Activated CD4-positive, alpha-beta memory T cell treated with anti-CD3 and anti-CD28 coated beads for 36 hours (primary cell): ENCODE data around the gene ACOX3. TPM values are rescaled to one million over a fixed set of nuclear protein-coding genes. Genes with fewer than 3 reads are reported as not detected.
"Not testable (repeated sequence)": the region's sequence is repeated elsewhere in the genome, so short reads cannot be mapped to it uniquely, and the experiment has no call there.

Experiments
- CTCF ChIA-PET: fragments of 350-600 bp; sonication (Branson Sonifier 250); formaldehyde crosslinking; loops from one replicate; lab custom pipeline; 2021; ENCODE audit warnings: antibody characterized with exemption, inconsistent platforms; lab: Charles Lee
- POLR2A ChIA-PET: fragments of 350-600 bp; sonication (Branson Sonifier 250); formaldehyde crosslinking; loops from one replicate; lab custom pipeline; 2021; ENCODE audit warnings: antibody characterized with exemption; lab: Charles Lee
- DNase-seq: peaks from one replicate; pipeline ENCODE4 v3.0.0-alpha.2; 2020
- H3K27ac Mint-ChIP-seq: one replicate; pipeline ENCODE4 v1.8.0; 2021; ENCODE audit warnings: mixed read lengths
- H3K27me3 Mint-ChIP-seq: one replicate; pipeline ENCODE4 v1.8.0; 2021; ENCODE audit warnings: mixed read lengths
- H3K36me3 Mint-ChIP-seq: one replicate; pipeline ENCODE4 v1.8.0; 2021; ENCODE audit warnings: mixed read lengths
- H3K4me1 Mint-ChIP-seq: one replicate; pipeline ENCODE4 v1.8.0; 2021; ENCODE audit warnings: low read depth, mixed read lengths
- H3K4me3 Mint-ChIP-seq: one replicate; pipeline ENCODE4 v1.8.0; 2021; ENCODE audit warnings: mild to moderate bottlenecking, mixed read lengths
- H3K9me3 Mint-ChIP-seq: one replicate; pipeline ENCODE4 v1.8.0; 2021; ENCODE audit warnings: mixed read lengths
- intact Hi-C: fragments of 100-400 bp; cut with micrococcal nuclease; formaldehyde crosslinking; loops from one replicate; pipeline ENCODE4 v1.15.1; 2023
- total RNA-seq, 2 experiments: library from RNA; stranded (reverse); gene quantifications; one replicate each; pipeline ENCODE4 v1.2.3, GENCODE V29; 2021

Gene ACOX3
- total RNA-seq, 2 experiments from 2014 or later, result 42.3 to 45.8 TPM

DNA sequence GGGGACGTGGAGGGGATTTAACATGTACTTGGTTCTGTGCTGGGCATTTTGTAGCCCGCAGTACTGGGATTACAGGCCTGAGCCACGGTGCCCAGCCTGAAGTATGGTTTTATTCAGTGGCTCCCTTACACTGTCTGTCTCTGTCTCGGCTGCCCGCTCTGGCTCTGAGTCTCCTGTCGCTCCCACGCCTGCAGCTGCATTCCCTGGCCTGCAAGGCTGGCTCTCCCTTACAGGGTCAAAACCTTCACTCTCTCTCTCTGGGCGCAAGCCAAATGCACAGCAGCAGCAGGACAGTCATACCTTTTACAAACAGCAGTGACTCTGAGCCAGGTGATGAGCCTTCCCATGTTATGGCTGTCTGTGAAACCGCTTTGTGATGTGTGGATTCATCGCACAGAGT is 98.8 kb downstream of the ACOX3 start:
- Mint-ChIP-seq H3K4me3 (no peak overlapping the region), H3K9me3 (peaks cover 8% of the 10 kb centered on the region), H3K27me3 (peaks cover 3% of the 10 kb centered on the region), H3K36me3 (peaks cover 1% of the 10 kb centered on the region), H3K4me1 (no peaks in the 10 kb centered on the region), H3K27ac (no peak overlapping the region)
- no peak for DNase-seq
- CTCF ChIA-PET, result no interaction called here
- POLR2A ChIA-PET, result no interaction called here
- intact Hi-C loops, result no loop called here

GRCh38 chr4:8341281-8341680 is 99.2 kb downstream of the ACOX3 start:
- DNase-seq, H3K27me3 Mint-ChIP-seq, POLR2A ChIA-PET, H3K27ac Mint-ChIP-seq, intact Hi-C loops, H3K4me1 Mint-ChIP-seq, CTCF ChIA-PET, H3K36me3 Mint-ChIP-seq, H3K4me3 Mint-ChIP-seq: not testable (repeated sequence)
- peaks cover 12% of the 10 kb centered on the region for H3K9me3 Mint-ChIP-seq

DNA sequence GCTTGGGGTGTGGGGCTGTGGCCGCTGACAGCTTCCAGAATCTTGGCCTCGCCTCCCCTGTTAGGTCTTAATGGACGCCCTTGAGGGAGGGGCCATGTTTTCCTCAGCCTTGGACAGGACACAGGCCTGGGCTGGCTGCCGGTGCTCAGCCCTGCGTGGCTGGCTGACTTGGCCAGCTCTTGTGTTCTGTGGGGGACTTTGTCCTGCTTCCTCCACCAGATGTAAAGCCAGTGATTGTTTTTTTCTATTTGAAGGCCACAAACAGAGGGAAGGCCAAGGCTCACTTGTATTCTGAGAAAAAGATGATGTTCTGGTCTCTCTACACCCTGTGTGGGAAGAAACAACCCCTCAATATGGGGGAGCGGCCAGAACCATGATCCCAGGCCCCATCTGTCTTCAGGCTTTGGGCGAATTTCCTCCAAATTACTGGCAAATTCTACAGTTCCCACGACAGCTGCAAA is 99.7 kb downstream of the ACOX3 start:
- Mint-ChIP-seq H3K4me3 (no peak overlapping the region), H3K9me3 (peaks cover 17% of the 10 kb centered on the region), H3K36me3 (peaks cover 1% of the 10 kb centered on the region), H3K27ac (no peak overlapping the region), H3K27me3 (peaks cover 3% of the 10 kb centered on the region), H3K4me1 (no peaks in the 10 kb centered on the region)
- DNase-seq, result no peak
- intact Hi-C loops, result no loop called here
- CTCF ChIA-PET, result no interaction called here
- POLR2A ChIA-PET, result no interaction called here

- H3K27me3 Mint-ChIP-seq, result peaks cover 3% of the 10 kb centered on the region
- H3K36me3 Mint-ChIP-seq, result peaks cover 1% of the 10 kb centered on the region
- no peak overlapping the region for H3K4me3 Mint-ChIP-seq
- DNase-seq, result no peak
- H3K4me1 Mint-ChIP-seq, result no peaks in the 10 kb centered on the region
- POLR2A ChIA-PET, result no interaction called here
- peaks cover 25% of the 10 kb centered on the region for H3K9me3 Mint-ChIP-seq
- H3K27ac Mint-ChIP-seq, result no peak overlapping the region
- CTCF ChIA-PET, result no interaction called here
- intact Hi-C loops, result no loop called here
Observed at GRCh38 chr4:8338351-8338961, 102.1 kb downstream of the ACOX3 start.

DNA sequence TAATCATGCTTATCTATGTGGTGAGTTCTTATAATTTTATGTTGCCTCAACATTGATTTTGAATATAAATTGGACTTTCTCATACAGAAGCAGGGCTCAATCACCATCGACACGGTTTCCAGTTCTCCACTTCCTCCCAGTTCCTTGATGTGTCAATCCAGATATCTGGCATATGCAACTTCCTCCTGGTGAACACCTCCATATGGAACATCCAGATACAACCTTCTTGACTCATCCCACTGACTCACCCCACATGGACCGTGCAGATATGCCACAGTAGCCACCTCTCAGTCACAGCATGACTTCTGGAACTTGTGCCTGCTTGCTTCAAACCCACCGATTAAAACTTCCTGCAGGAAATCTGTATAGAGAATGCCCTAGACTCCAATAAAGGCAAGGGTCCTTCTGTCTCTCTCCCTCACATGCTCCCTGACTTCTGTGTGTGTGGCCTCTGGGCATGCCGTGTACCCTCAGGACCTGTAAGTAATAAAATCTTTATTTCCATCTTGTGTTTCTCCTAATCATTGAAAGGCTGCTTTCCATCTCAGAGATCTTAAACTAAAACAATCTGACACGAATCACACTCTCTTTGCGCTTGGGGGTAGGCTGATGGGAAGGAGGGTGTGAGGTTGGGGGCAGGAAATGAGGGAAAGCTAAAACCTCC is 104.0 kb downstream of the ACOX3 start:
- no peak for DNase-seq
- Mint-ChIP-seq H3K27ac (no peak overlapping the region), H3K36me3 (peaks cover 1% of the 10 kb centered on the region), H3K4me3 (no peak overlapping the region), H3K4me1 (no peaks in the 10 kb centered on the region), H3K27me3 (peaks cover 3% of the 10 kb centered on the region), H3K9me3 (peaks cover 30% of the 10 kb centered on the region)
- CTCF ChIA-PET, result no interaction called here
- POLR2A ChIA-PET, result no interaction called here
- intact Hi-C loops, result no loop called here

- H3K27ac Mint-ChIP-seq, result no peak overlapping the region
- H3K4me1 Mint-ChIP-seq, result no peaks in the 10 kb centered on the region
- ChIA-PET POLR2A (no interaction called here), CTCF (no interaction called here)
- H3K27me3 Mint-ChIP-seq, result peaks cover 3% of the 10 kb centered on the region
- no peak for DNase-seq
- H3K9me3 Mint-ChIP-seq, result peaks cover 30% of the 10 kb centered on the region
- H3K4me3 Mint-ChIP-seq, result no peak overlapping the region
- peaks cover 1% of the 10 kb centered on the region for H3K36me3 Mint-ChIP-seq
- intact Hi-C loops, result no loop called here
Observed at GRCh38 chr4:8335848-8336247, 104.7 kb downstream of the ACOX3 start.

- Mint-ChIP-seq H3K27ac (no peak overlapping the region), H3K4me3 (no peak overlapping the region), H3K27me3 (no peaks in the 10 kb centered on the region), H3K9me3 (peaks cover 30% of the 10 kb centered on the region), H3K4me1 (no peaks in the 10 kb centered on the region), H3K36me3 (peaks cover 1% of the 10 kb centered on the region)
- no peak for DNase-seq
- CTCF ChIA-PET, result no interaction called here
- intact Hi-C loops, result no loop called here
- POLR2A ChIA-PET, result no interaction called here
Observed at GRCh38 chr4:8334786-8335460, 105.6 kb downstream of the ACOX3 start.

GRCh38 chr4:8333726-8334460 is 106.6 kb downstream of the ACOX3 start:
- Mint-ChIP-seq H3K4me3 (no peak overlapping the region), H3K36me3 (peaks cover 1% of the 10 kb centered on the region), H3K27ac (no peak overlapping the region), H3K9me3 (peaks cover 30% of the 10 kb centered on the region), H3K27me3 (no peaks in the 10 kb centered on the region), H3K4me1 (no peaks in the 10 kb centered on the region)
- ChIA-PET CTCF (interaction anchor here (1.2 kb wide), 1 partner anchor 69 kb away, joined by 3 read pairs; no protein-coding TSS in a partner anchor), POLR2A (no interaction called here)
- peak; percentile 1 for DNase-seq
- intact Hi-C loops, result no loop called here

DNA sequence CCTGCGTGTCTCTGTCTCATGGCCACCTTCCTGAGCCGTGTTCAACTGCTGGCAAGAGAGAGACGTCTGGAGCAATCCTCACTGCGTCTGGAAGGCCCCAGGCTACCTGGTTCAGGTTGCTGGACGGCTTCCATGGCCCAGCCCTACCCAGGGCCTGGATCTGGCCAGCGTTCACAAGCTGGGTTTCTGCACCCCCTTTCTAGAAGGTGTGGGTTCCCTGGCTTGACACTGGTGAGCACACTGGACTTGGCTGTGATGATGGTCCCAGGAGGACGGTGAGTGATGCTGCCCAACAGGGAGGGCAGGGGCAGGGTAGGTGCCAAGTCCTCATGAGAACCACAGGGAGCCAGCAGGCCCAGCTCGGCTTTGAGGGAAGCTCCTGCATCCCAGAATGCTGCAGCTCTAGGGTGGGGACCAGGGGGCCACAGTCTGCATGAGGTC is 107.6 kb downstream of the ACOX3 start:
- Mint-ChIP-seq H3K9me3 (peaks cover 25% of the 10 kb centered on the region), H3K4me3 (no peak overlapping the region), H3K36me3 (no peaks in the 10 kb centered on the region), H3K27me3 (no peaks in the 10 kb centered on the region), H3K4me1 (no peaks in the 10 kb centered on the region), H3K27ac (no peak overlapping the region)
- DNase-seq, result peak; percentile 3
- intact Hi-C loops, result no loop called here
- ChIA-PET POLR2A (no interaction called here), CTCF (interaction anchor here (1.2 kb wide), 1 partner anchor 70 kb away, joined by 3 read pairs; no protein-coding TSS in a partner anchor)

- POLR2A ChIA-PET, result no interaction called here
- no peaks in the 10 kb centered on the region for H3K4me1 Mint-ChIP-seq
- no peak for DNase-seq
- peaks cover 25% of the 10 kb centered on the region for H3K9me3 Mint-ChIP-seq
- CTCF ChIA-PET, result interaction anchor here (1.2 kb wide), 1 partner anchor 70 kb away, joined by 3 read pairs; no protein-coding TSS in a partner anchor
- intact Hi-C loops, result no loop called here
- no peaks in the 10 kb centered on the region for H3K36me3 Mint-ChIP-seq
- no peaks in the 10 kb centered on the region for H3K27me3 Mint-ChIP-seq
- no peak overlapping the region for H3K27ac Mint-ChIP-seq
- no peak overlapping the region for H3K4me3 Mint-ChIP-seq
Observed at GRCh38 chr4:8332038-8332857, 108.3 kb downstream of the ACOX3 start.

DNA sequence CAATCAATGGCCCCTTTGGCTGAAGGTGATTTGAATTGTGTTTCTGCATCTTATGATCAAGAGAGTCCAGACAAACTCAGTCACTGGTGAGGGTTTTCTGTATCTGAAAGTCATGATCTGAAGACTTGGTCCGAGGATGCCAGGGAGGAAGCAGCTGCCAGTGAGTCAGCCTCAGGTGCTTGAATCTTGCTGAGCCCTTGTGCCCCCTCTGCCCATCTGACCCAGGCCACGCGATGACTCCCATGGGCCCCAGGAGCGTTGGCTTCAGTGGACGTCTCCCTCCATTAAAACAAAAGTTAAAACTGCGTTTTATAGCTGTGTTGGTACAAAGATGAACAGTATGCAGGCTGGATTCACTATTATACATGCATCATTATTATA is 109.0 kb downstream of the ACOX3 start:
- ChIA-PET POLR2A (no interaction called here), CTCF (no interaction called here)
- Mint-ChIP-seq H3K4me3 (no peak overlapping the region), H3K27me3 (no peaks in the 10 kb centered on the region), H3K27ac (no peak overlapping the region), H3K4me1 (no peaks in the 10 kb centered on the region), H3K9me3 (peaks cover 21% of the 10 kb centered on the region), H3K36me3 (no peaks in the 10 kb centered on the region)
- no peak for DNase-seq
- intact Hi-C loops, result no loop called here
